Measurements from ENCODE around the gene ACSL3.

GRCh38 chr2:222865301-222865700 lies 4.5 kb downstream of the ACSL3 start:
- TF ChIP-seq EZH2phosphoT487 (IDR thresholded peaks at IDR 0.05; ENCODE audit: insufficient read depth, low read depth), result no peak
- no peak for TF ChIP-seq EZH2 (IDR thresholded peaks at IDR 0.05; ENCODE audit: insufficient read depth, poor library complexity, severe bottlenecking)

Data from GM23248 (cell line).